ENCODE measurements around the gene HSP90AA1.
"Not testable (repeated sequence)": the region's sequence is repeated elsewhere in the genome, so short reads cannot be mapped to it uniquely, and the experiment has no call there.

HSP90AA1 gene

GRCh38 chr14:102071283-102071998 is 15.4 kb downstream of the HSP90AA1 start:
- no peak for DNase-seq (ENCODE audit: low read depth in 2 of 2)

DNA sequence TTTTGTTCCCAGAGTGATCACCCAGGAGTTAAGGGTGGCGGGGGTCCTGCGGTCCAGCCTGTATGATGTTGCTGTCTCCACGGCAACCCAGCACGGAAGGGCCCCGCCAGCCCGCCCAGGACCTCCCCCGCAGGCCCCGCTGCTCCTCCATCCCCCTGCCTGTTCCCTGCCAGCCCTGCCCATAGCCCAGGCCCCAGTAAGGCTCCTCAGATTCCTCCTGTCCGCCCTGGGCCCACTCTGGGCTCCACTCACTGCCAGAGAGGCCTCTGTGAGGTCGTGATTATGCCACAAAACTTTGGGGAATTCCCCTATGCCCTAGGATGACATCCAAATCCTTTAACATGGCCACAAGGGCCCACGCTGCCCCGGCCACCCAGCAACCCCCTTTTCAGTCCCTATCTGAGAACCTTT is 20.8 kb downstream of the HSP90AA1 start:
- DNase-seq (ENCODE audit: low read depth in 2 of 2): no peak

DNA sequence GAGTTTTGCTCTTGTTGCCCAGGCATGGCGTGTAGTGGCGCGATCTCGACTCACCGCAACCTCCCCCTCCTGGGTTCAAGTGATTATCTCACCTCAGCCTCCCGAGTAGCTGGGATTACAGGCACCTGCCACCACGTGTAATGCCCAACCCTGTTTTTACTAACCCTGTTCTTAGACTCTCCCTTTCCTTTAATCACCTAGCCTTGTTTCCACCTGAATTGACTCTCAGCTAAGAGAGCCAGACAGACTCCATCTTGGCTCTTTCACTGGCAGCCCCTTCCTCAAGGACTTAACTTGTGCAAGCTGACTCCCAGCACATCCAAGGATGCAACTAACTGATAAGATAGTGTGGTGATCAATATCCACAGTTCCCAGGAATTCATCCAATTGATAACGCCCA is 22.3 kb downstream of the HSP90AA1 start:
- not testable (repeated sequence) for DNase-seq (ENCODE audit: low read depth in 2 of 2)

DNA sequence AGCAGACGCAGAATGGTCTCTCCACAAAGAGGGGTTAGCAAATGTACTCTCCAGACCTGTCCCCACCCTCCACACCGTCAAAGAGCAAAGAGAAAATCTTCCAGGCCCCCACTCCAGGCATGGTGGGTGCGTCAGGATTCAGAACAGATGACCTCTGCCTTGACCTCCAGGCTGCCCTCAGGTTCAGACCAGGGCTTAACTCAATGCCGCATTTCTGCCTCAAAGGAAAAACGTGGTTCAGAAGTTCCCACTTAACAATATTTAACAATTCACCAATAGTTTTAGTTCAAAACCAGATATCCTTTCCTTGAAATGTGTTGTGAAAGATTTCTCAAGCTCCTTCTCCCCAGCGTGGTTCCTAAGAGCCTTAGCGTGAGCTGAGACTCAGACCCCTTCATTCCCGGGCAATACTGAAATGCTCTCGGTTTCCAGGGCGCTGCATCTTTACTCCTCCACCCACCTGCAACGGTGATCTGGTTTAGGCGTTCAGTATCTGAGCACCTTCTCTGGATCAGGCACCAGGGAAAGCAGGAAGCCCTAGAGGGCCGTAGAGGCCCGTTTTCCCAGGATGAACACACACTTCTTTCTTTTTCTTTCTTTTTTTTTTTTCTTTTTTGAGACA is 22.9 kb downstream of the HSP90AA1 start:
- DNase-seq (ENCODE audit: low read depth in 2 of 2): no peak

DNA sequence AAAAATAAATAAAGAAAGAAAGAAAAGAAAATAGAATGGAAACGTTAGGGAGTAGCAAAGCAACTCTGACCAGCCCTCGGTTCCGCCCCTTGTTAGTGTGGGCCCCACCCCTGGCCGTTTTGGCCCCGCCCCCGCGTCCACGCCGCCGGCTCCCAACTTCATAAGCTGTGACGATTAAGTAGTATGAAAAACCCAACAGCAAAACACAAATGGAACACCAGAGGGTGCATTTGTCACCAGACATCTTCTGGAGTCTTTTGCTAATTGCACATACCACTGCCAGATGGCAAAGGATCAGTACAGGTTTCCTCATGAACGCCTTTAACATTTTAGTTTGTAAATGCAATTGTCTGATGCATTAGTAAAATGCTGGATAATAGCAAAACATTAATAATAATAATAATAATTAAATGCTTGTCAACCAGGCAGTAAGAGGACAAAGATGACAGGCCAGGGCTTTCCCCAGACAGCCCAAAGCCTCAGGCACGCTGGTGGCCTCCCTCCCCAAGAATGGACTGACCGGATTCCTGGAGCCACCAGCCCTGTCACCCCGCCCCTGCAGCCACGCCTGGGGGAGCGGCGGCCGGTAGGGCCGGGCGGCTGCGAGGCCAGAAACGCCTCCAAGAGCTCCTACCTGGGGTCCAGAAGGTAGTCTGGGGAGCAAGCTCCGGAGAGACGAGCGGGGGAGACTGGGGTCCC is 23.6 kb downstream of the HSP90AA1 start:
- peak; percentile 24 to 44 for DNase-seq (ENCODE audit: low read depth in 2 of 2)

GRCh38 chr14:102058961-102059360 is 27.9 kb downstream of the HSP90AA1 start:
- no peak for DNase-seq (ENCODE audit: low read depth in 2 of 2)

DNA sequence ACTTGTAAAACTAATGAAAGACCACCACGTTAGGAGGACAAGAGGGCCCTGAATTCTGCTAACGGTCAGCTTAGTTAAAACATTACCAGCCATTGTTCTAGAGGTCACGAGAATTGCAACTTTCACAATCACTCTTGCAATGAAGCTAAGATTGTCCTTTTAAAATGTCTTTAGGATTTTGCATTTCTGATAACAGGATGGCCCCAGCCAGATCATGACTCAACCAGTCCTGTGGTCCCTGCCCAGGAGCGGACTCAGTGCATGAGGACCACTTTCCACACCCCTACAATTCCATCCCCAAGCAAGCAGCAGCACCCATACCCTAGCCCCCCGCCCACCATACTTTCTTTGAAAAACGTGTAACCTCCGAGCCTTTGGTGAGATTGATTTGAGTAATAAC is 28.7 kb downstream of the HSP90AA1 start:
- DNase-seq (ENCODE audit: low read depth in 2 of 2): no peak

GRCh38 chr14:102057480-102058114 is 29.2 kb downstream of the HSP90AA1 start:
- DNase-seq (ENCODE audit: low read depth in 2 of 2): no peak

- no peak for DNase-seq (ENCODE audit: low read depth in 2 of 2)
Measured at GRCh38 chr14:102056694-102057442, 30.0 kb downstream of the HSP90AA1 start.

DNA sequence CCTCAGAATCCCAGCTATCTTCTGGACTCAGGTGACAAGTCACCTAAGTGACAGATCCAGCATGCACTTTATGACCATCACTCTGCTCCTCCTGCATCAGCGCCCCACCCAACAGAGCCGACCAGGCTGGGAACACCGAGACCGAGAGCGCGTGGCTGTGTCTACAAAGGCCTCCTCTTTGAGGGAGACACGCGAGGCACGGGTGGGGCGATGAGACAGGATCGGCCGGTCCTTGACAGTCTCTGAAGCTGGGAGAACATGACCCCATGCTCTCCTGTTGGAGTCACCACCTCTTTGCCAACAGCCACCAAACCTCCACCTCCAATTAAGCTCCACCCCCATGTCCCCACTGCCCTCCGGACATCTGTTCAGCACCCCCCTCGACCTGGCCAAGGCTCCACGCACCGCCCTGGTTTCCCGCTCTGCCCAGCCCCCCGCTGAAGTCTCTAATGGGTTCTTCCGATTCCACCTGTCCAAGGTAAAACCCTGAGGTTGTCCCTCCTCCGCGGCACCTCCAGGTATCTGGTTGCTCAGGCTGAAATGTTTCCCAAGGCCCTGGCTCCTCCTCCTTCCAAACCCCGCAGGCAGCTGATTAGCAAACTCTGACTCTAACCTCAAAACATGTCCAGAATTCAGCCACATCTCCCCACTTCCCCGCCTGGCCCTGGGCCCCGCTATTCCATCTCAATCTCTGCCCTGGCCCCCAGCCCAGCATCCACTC is 31.5 kb downstream of the HSP90AA1 start:
- DNase-seq (ENCODE audit: low read depth in 2 of 2): no peak

- no peak for DNase-seq (ENCODE audit: low read depth in 2 of 2)
Measured at GRCh38 chr14:102052522-102052921, 34.3 kb downstream of the HSP90AA1 start.

- DNase-seq (ENCODE audit: low read depth in 2 of 2): no peak
Measured at GRCh38 chr14:102050625-102051024, 36.2 kb downstream of the HSP90AA1 start.

DNA sequence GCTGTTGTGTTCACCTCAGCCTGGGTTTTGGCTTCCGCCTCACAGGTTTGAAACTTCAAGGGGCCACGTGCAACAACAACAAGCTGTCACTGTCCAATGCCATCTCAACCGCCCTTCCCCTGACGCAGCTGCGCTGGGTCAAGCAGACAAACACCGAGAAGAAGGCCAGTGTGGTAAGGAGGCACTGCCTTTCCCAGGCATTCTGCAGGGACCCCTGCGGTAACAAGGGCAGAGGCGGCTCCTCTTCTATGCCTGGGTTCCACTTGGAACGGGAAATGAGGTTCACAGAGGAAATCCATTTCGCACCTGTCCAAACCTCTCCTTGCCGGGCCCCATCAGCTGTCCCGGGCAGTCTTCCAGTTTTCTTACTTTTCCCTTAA is 36.8 kb downstream of the HSP90AA1 start:
- DNase-seq (ENCODE audit: low read depth in 2 of 2): no peak

- no peak for DNase-seq (ENCODE audit: low read depth in 2 of 2)
Measured at GRCh38 chr14:102049258-102050025, 37.4 kb downstream of the HSP90AA1 start.

- DNase-seq (ENCODE audit: low read depth in 2 of 2): no peak
Measured at GRCh38 chr14:102047808-102048540, 38.9 kb downstream of the HSP90AA1 start.

DNA sequence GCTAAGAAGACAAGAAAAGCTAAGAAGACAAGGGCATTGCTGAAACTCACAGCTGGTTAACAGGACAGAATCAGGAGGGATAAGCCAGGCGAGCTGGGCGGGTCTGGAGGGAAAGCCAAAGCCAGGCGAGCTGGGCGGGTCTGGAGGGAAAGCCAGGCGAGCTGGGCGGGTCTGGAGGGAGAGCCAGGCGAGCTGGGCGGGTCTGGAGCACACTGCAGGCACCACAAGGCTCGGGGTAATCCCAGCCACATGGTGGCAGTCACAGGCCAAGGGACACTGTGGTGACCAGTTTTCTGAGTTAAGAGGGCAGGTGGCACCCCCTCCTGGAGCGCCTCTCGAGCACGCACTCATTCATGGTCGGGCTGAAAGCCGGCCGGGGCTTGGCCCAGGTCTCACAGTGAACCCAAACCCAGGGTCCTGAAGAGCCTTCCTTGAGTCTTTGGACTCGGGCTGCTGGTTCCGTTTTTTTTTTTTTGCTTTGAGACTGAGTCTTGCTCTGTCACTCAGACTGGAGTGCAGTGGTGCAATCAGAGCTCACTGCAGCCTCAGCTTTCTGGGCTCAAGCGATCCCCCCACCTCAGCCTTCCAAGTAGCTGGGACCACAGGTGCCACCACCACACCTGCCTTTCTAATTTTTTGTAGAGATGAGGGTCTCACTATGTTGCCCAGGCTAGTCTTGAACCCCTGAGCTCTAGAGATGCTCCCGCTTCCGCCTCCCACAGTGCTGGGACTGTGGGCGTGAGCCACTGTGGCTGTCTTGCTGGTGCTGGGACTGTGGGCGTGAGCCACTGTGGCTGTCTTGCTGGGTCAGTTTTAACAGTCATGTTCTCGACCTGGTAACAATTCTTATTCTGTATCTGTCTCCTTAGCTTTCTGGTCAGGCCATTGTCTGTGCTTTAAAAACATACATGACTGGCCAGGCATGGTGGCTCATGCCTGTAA is 40.2 kb downstream of the HSP90AA1 start:
- DNase-seq (ENCODE audit: low read depth in 2 of 2): no peak

GRCh38 chr14:102044566-102044965 is 42.3 kb downstream of the HSP90AA1 start:
- no peak for DNase-seq (ENCODE audit: low read depth in 2 of 2)

- no peak for DNase-seq (ENCODE audit: low read depth in 2 of 2)
Measured at GRCh38 chr14:102043251-102044025, 43.4 kb downstream of the HSP90AA1 start.

All from stimulated activated CD4-positive, alpha-beta T cell treated with anti-CD3 and anti-CD28 coated beads, Interleukin-1b, Interleukin-23, amount 100 ng/mL, for 1 hour (primary cell).